HEK293 (cell line): Measurements from ENCODE around the gene GTPBP4.

Experiments used
- CTCF ChIA-PET: fragments of 350-600 bp; formaldehyde crosslinking; extraction: SDS; loops from one replicate; lab custom pipeline; 2021; ENCODE audit warnings: antibody characterized with exemption; lab: Yijun Ruan, JAX
- POLR2A ChIA-PET: fragments of 300-600 bp; formaldehyde crosslinking; extraction: SDS; loops from one replicate; lab custom pipeline; 2020; ENCODE audit warnings: antibody characterized with exemption, inconsistent platforms; lab: Yijun Ruan, JAX
- H3K27ac ChIP-seq: fragments of 200-500 bp; sonication (Bioruptor generic); 2 replicates; pipeline ENCODE4 v1.5.1; 2014; ENCODE audit warnings: low read depth, low read length, control low read depth, inconsistent platforms; ENCODE audit errors: extremely low read depth
- H3K36me3 ChIP-seq, 2 experiments: fragments of 200-500 bp in 1 of 2; sonication (Bioruptor generic) in 1 of 2; 1 replicate in 1 of 2; 2 replicates in 1 of 2; pipeline ENCODE4 v1.5.1; 2014 to 2017; ENCODE audit warnings: inconsistent platforms in 2 of 2, low read length in 2 of 2; ENCODE audit not compliant: control insufficient read depth in 2 of 2, insufficient read depth in 1 of 2
- H3K4me1 ChIP-seq: fragments of 200-500 bp; sonication (Bioruptor generic); 2 replicates; pipeline ENCODE4 v1.5.1; 2014; ENCODE audit warnings: mild to moderate bottlenecking, low read length, inconsistent platforms; ENCODE audit not compliant: control insufficient read depth, insufficient read depth
- H3K4me3 ChIP-seq: 2 replicates; pipeline ENCODE4 v1.5.1; 2011; ENCODE audit warnings: low read depth, mild to moderate bottlenecking, control low read depth, low read length, moderate library complexity
- H3K9me3 ChIP-seq: fragments of 200-500 bp; sonication (Bioruptor generic); 2 replicates; pipeline ENCODE4 v1.5.1; 2014; ENCODE audit warnings: low read depth, low read length, inconsistent platforms; ENCODE audit not compliant: control insufficient read depth, insufficient read depth
- BCL11A ChIP-seq: fragments of 450-650 bp; formaldehyde crosslinking; IDR thresholded peaks from 2 replicates; pipeline ENCODE4 v1.5.1; 2016; ENCODE audit warnings: low read depth, missing biosample characterization, missing genetic modification characterization
- IKZF3 ChIP-seq: fragments of 450-650 bp; IDR thresholded peaks from 2 replicates; pipeline ENCODE4 v1.5.0; 2018; ENCODE audit warnings: missing biosample characterization, mild to moderate bottlenecking, missing genetic modification characterization, moderate library complexity
- KLF9 ChIP-seq: fragments of 450-650 bp; formaldehyde crosslinking; IDR thresholded peaks from 2 replicates; pipeline ENCODE4 v1.5.1; 2016; ENCODE audit warnings: missing biosample characterization, missing genetic modification characterization, low read depth
- REPIN1 ChIP-seq: fragments of 450-650 bp; formaldehyde crosslinking; IDR thresholded peaks from 2 replicates; pipeline ENCODE4 v1.5.1; 2017; ENCODE audit warnings: missing biosample characterization, missing genetic modification characterization, low read depth
- SP2 ChIP-seq: fragments of 450-650 bp; formaldehyde crosslinking; IDR thresholded peaks from 2 replicates; pipeline ENCODE4 v1.5.1; 2016; ENCODE audit warnings: missing biosample characterization, missing genetic modification characterization
- YY1 ChIP-seq: fragments of 450-650 bp; formaldehyde crosslinking; IDR thresholded peaks from 2 replicates; pipeline ENCODE4 v1.5.1; 2018; ENCODE audit warnings: missing biosample characterization, missing genetic modification characterization
- ZNF10 ChIP-seq: fragments of 450-650 bp; formaldehyde crosslinking; IDR thresholded peaks from 2 replicates; pipeline ENCODE4 v1.5.1; 2017; ENCODE audit warnings: missing biosample characterization, missing genetic modification characterization
- ZNF112 ChIP-seq: fragments of 450-650 bp; formaldehyde crosslinking; IDR thresholded peaks from 2 replicates; pipeline ENCODE4 v1.5.0; 2017; ENCODE audit warnings: missing biosample characterization, missing genetic modification characterization
- ZNF132 ChIP-seq: fragments of 450-650 bp; formaldehyde crosslinking; IDR thresholded peaks from 2 replicates; pipeline ENCODE4 v1.5.1; 2017; ENCODE audit warnings: missing biosample characterization, missing genetic modification characterization, borderline replicate concordance
- ZNF146 ChIP-seq: fragments of 450-650 bp; formaldehyde crosslinking; IDR thresholded peaks from 2 replicates; pipeline ENCODE4 v1.5.1; 2016; ENCODE audit warnings: missing biosample characterization, missing genetic modification characterization
- ZNF175 ChIP-seq: fragments of 450-650 bp; formaldehyde crosslinking; IDR thresholded peaks from 2 replicates; pipeline ENCODE4 v1.5.1; 2016; ENCODE audit warnings: missing biosample characterization, missing genetic modification characterization
- ZNF211 ChIP-seq: fragments of 450-650 bp; formaldehyde crosslinking; IDR thresholded peaks from 2 replicates; pipeline ENCODE4 v1.5.1; 2016; ENCODE audit warnings: low read depth, missing biosample characterization, missing genetic modification characterization
- ZNF514 ChIP-seq: fragments of 450-650 bp; formaldehyde crosslinking; IDR thresholded peaks from 2 replicates; pipeline ENCODE4 v1.5.1; 2016; ENCODE audit warnings: missing biosample characterization, missing genetic modification characterization
- ZNF558 ChIP-seq: fragments of 450-650 bp; formaldehyde crosslinking; IDR thresholded peaks from 2 replicates; pipeline ENCODE4 v1.5.1; 2016; ENCODE audit warnings: missing biosample characterization, missing genetic modification characterization
- ZNF571 ChIP-seq: fragments of 450-650 bp; formaldehyde crosslinking; IDR thresholded peaks from 2 replicates; pipeline ENCODE4 v1.5.0; 2017; ENCODE audit warnings: missing biosample characterization, missing genetic modification characterization
- ZNF580 ChIP-seq: fragments of 450-650 bp; formaldehyde crosslinking; IDR thresholded peaks from 2 replicates; pipeline ENCODE4 v1.5.1; 2016; ENCODE audit warnings: missing biosample characterization, missing genetic modification characterization
- ZNF626 ChIP-seq: fragments of 450-650 bp; sonication (Bioruptor Pico); formaldehyde crosslinking; IDR thresholded peaks from 2 replicates; pipeline ENCODE4 v1.5.1; 2018; ENCODE audit warnings: missing biosample characterization, missing genetic modification characterization, inconsistent platforms
- ZNF664 ChIP-seq: fragments of 450-650 bp; formaldehyde crosslinking; IDR thresholded peaks from 2 replicates; pipeline ENCODE4 v1.5.1; 2016; ENCODE audit warnings: missing biosample characterization, missing genetic modification characterization
- ZNF792 ChIP-seq: fragments of 450-650 bp; formaldehyde crosslinking; IDR thresholded peaks from 2 replicates; pipeline ENCODE4 v1.5.1; 2016; ENCODE audit warnings: missing biosample characterization, missing genetic modification characterization
- ZNF837 ChIP-seq: fragments of 450-650 bp; formaldehyde crosslinking; IDR thresholded peaks from 2 replicates; pipeline ENCODE4 v1.5.1; 2016; ENCODE audit warnings: missing biosample characterization, missing genetic modification characterization
- ZNF843 ChIP-seq: fragments of 450-650 bp; formaldehyde crosslinking; IDR thresholded peaks from 2 replicates; pipeline ENCODE4 v1.5.1; 2016; ENCODE audit warnings: missing biosample characterization, missing genetic modification characterization
- TF ChIP-seq, protein P1 (sequence below): fragments of 450-650 bp; formaldehyde crosslinking; IDR thresholded peaks from 2 replicates; pipeline ENCODE4 v1.5.1; 2016; ENCODE audit warnings: missing biosample characterization, missing genetic modification characterization
- TF ChIP-seq, protein P2 (sequence below): fragments of 450-650 bp; formaldehyde crosslinking; IDR thresholded peaks from 2 replicates; pipeline ENCODE4 v1.5.1; 2016; ENCODE audit warnings: missing biosample characterization, missing genetic modification characterization
- TF ChIP-seq, protein P3 (sequence below): fragments of 450-650 bp; formaldehyde crosslinking; IDR thresholded peaks from 2 replicates; pipeline ENCODE4 v1.5.1; 2016; ENCODE audit warnings: missing biosample characterization, missing genetic modification characterization, borderline replicate concordance

Gene GTPBP4

DNA sequence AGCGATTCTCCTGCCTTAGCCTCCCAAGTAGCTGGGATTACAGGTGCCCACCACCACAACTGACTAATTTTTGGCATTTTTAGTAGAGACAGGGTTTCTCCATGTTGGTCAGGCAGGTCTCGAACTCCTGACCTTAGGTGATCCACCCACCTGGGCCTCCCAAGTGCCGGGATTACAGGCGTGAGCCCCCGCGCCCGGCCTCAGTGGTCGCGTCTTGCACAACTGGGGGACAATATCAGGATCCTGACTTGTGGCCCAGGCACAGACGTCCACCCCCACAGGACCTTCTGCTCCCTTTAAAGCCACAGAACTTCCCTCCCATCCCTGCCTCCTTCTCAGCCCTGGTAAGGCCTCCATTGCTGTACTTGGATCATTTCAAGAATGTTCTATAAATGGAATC, 39.9 kb upstream of the GTPBP4 start (continued):
- TF ChIP-seq ZNF10 (tag by site-specific recombination) (no peak), ZNF132 (tag by site-specific recombination) (no peak), ZNF175 (tag by site-specific recombination) (no peak), ZNF571 (tag by site-specific recombination) (no peak)
- TF ChIP-seq, protein P1, sequence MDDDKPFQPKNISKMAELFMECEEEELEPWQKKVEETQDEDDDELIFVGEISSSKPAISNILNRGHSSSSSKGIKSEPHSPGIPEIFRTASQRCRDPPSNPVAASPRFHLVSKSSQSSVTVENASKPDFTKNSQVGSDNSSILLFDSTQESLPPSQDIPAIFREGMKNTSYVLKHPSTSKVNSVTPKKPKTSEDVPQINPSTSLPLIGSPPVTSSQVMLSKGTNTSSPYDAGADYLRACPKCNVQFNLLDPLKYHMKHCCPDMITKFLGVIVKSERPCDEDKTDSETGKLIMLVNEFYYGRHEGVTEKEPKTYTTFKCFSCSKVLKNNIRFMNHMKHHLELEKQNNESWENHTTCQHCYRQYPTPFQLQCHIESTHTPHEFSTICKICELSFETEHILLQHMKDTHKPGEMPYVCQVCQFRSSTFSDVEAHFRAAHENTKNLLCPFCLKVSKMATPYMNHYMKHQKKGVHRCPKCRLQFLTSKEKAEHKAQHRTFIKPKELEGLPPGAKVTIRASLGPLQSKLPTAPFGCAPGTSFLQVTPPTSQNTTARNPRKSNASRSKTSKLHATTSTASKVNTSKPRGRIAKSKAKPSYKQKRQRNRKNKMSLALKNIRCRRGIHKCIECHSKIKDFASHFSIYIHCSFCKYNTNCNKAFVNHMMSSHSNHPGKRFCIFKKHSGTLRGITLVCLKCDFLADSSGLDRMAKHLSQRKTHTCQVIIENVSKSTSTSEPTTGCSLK (tag by site-specific recombination) = no peak

- Histone ChIP-seq H3K4me1 (no peaks in the 10 kb centered on the region), H3K36me3 (no peaks in the 10 kb centered on the region), H3K4me3 (no peak overlapping the region), H3K27ac (no peak overlapping the region), H3K9me3 (no peaks in the 10 kb centered on the region)
- ChIA-PET CTCF (interaction anchor here (0.6 to 0.8 kb wide), 2 partner anchors 19 to 33 kb away, joined by 3 read pairs; no protein-coding TSS in a partner anchor), POLR2A (no interaction called here)
- TF ChIP-seq ZNF514 (tag by site-specific recombination) = no peak
- no peak for TF ChIP-seq ZNF664 (tag by site-specific recombination)
- no peak for TF ChIP-seq ZNF558
- TF ChIP-seq ZNF211 (tag by site-specific recombination) = no peak
- TF ChIP-seq, protein P2, sequence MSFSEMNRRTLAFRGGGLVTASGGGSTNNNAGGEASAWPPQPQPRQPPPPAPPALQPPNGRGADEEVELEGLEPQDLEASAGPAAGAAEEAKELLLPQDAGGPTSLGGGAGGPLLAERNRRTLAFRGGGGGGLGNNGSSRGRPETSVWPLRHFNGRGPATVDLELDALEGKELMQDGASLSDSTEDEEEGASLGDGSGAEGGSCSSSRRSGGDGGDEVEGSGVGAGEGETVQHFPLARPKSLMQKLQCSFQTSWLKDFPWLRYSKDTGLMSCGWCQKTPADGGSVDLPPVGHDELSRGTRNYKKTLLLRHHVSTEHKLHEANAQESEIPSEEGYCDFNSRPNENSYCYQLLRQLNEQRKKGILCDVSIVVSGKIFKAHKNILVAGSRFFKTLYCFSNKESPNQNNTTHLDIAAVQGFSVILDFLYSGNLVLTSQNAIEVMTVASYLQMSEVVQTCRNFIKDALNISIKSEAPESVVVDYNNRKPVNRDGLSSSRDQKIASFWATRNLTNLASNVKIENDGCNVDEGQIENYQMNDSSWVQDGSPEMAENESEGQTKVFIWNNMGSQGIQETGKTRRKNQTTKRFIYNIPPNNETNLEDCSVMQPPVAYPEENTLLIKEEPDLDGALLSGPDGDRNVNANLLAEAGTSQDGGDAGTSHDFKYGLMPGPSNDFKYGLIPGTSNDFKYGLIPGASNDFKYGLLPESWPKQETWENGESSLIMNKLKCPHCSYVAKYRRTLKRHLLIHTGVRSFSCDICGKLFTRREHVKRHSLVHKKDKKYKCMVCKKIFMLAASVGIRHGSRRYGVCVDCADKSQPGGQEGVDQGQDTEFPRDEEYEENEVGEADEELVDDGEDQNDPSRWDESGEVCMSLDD (tag by site-specific recombination) = no peak
Measured at GRCh38 chr10:949446-949845, 38.8 kb upstream of the GTPBP4 start.

DNA sequence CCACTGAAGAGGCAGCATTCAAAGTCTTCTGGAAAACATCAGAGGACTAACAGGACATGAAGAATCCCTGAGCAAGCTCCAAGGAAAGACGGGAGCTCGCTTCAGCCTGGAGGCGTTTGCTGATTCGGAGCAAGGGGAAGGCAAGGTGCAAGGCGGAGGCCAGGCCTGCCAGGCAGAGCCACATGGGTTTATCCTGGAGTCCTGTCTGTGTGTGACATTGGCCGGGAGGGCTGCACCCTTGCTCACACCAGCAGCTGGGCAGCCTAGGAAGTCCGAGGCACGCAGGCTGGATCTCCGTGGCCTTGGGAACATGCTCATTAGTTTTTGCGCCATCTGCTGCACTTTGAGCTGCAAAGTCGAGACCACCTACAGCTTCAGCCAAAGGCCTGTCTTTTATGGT, 34.4 kb upstream of the GTPBP4 start:
- Histone ChIP-seq H3K36me3 (no peaks in the 10 kb centered on the region), H3K4me3 (no peak overlapping the region), H3K4me1 (no peaks in the 10 kb centered on the region), H3K27ac (no peak overlapping the region), H3K9me3 (no peaks in the 10 kb centered on the region)
- ChIA-PET POLR2A (interaction anchor here (0.5 kb wide), 1 partner anchor 28 kb away, joined by 3 read pairs; no protein-coding TSS in a partner anchor), CTCF (interaction anchor here (0.6 kb wide), 1 partner anchor 439 kb away, joined by 3 read pairs; no protein-coding TSS in a partner anchor)
- no peak for TF ChIP-seq SP2 (tag by site-specific recombination)
- TF ChIP-seq, protein P1 (tag by site-specific recombination) = no peak
- no peak for TF ChIP-seq YY1
- no peak for TF ChIP-seq BCL11A (tag by site-specific recombination)
- no peak for TF ChIP-seq ZNF146 (tag by site-specific recombination)
- no peak for TF ChIP-seq ZNF626 (tag by site-specific recombination)
- no peak for TF ChIP-seq ZNF837
- TF ChIP-seq KLF9 (tag by site-specific recombination) = no peak
- no peak for TF ChIP-seq ZNF792 (tag by site-specific recombination)
- no peak for TF ChIP-seq REPIN1 (tag by site-specific recombination)
- TF ChIP-seq, protein P3, sequence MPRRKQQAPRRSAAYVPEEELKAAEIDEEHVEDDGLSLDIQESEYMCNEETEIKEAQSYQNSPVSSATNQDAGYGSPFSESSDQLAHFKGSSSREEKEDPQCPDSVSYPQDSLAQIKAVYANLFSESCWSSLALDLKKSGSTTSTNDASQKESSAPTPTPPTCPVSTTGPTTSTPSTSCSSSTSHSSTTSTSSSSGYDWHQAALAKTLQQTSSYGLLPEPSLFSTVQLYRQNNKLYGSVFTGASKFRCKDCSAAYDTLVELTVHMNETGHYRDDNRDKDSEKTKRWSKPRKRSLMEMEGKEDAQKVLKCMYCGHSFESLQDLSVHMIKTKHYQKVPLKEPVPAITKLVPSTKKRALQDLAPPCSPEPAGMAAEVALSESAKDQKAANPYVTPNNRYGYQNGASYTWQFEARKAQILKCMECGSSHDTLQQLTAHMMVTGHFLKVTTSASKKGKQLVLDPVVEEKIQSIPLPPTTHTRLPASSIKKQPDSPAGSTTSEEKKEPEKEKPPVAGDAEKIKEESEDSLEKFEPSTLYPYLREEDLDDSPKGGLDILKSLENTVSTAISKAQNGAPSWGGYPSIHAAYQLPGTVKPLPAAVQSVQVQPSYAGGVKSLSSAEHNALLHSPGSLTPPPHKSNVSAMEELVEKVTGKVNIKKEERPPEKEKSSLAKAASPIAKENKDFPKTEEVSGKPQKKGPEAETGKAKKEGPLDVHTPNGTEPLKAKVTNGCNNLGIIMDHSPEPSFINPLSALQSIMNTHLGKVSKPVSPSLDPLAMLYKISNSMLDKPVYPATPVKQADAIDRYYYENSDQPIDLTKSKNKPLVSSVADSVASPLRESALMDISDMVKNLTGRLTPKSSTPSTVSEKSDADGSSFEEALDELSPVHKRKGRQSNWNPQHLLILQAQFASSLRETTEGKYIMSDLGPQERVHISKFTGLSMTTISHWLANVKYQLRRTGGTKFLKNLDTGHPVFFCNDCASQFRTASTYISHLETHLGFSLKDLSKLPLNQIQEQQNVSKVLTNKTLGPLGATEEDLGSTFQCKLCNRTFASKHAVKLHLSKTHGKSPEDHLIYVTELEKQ (tag by site-specific recombination) = no peak
- TF ChIP-seq ZNF112 (tag by site-specific recombination) = no peak
- no peak for TF ChIP-seq IKZF3 (tag by site-specific recombination)
- no peak for TF ChIP-seq ZNF843
- no peak for TF ChIP-seq ZNF580 (tag by site-specific recombination)
